ENCODE results near the gene DNPEP. TPM values are rescaled to one million over a fixed set of nuclear protein-coding genes. Genes with fewer than 3 reads are reported as not detected.

Gene DNPEP
- 83.2 TPM for polyA plus RNA-seq (2013, experiment 1 of 2; ENCODE audit: insufficient read length)
- 83.5 TPM for polyA plus RNA-seq (2013, experiment 2 of 2; ENCODE audit: insufficient read length)

- peak; percentile 93 for DNase-seq
Measured at GRCh38 chr2:219387306-219388120, at the start of gene DNPEP. DNPEP (minus strand) TSS chr2:219387912; CDS start chr2:219387794, 118 bp downstream.

GRCh38 chr2:219437141-219437540, 49.4 kb upstream of the DNPEP start:
- DNase-seq: no peak

- no peak for DNase-seq
Measured at GRCh38 chr2:219436491-219436890, 48.8 kb upstream of the DNPEP start.

GRCh38 chr2:219435701-219436100, 48.0 kb upstream of the DNPEP start:
- no peak for DNase-seq

- peak; percentile 56 for DNase-seq
Measured at GRCh38 chr2:219434718-219435525, 47.2 kb upstream of the DNPEP start, which contains the start of gene SPEG. SPEG (plus strand) TSS chr2:219434843; CDS start chr2:219434978, 135 bp downstream.

GRCh38 chr2:219434468-219434717, 46.7 kb upstream of the DNPEP start:
- no peak for DNase-seq

GRCh38 chr2:219433666-219434467, 46.2 kb upstream of the DNPEP start:
- DNase-seq: peak; percentile 87

GRCh38 chr2:219430633-219431615, 43.2 kb upstream of the DNPEP start:
- DNase-seq: peak; percentile 72

- DNase-seq: no peak
Measured at GRCh38 chr2:219429958-219430606, 42.4 kb upstream of the DNPEP start.

GRCh38 chr2:219428469-219428868, 40.8 kb upstream of the DNPEP start:
- no peak for DNase-seq

GRCh38 chr2:219426534-219427136, 38.9 kb upstream of the DNPEP start:
- DNase-seq: no peak

GRCh38 chr2:219426068-219426443, 38.3 kb upstream of the DNPEP start:
- DNase-seq: no peak

GRCh38 chr2:219425238-219426067, 37.7 kb upstream of the DNPEP start:
- no peak for DNase-seq

- no peak for DNase-seq
Measured at GRCh38 chr2:219423652-219424377, 36.1 kb upstream of the DNPEP start.

GRCh38 chr2:219422952-219423534, 35.3 kb upstream of the DNPEP start:
- DNase-seq: no peak

GRCh38 chr2:219421323-219421722, 33.6 kb upstream of the DNPEP start:
- no peak for DNase-seq

GRCh38 chr2:219420687-219421086, 33.0 kb upstream of the DNPEP start:
- no peak for DNase-seq
